ENCODE data around the gene PAK4. TPM values are rescaled to one million over a fixed set of nuclear protein-coding genes. Genes with fewer than 3 reads are reported as not detected.
A peak's percentile ranks its signal among the peaks of the same experiment; 100 is the strongest.

The PAK4 gene
- polyA plus RNA-seq, 6 donors from 2014 or later, result 0.09 to 2.6 (median 1.7) TPM

GRCh38 chr19:39160889-39161672, 35.5 kb downstream of the PAK4 start:
- no peak overlapping the region for H3K27ac Mint-ChIP-seq
- no peak for DNase-seq
- no peaks in the 10 kb centered on the region for H3K27me3 Mint-ChIP-seq
- ATAC-seq (ENCODE audit: low read depth in 2 of 2), result no peak
- no peaks in the 10 kb centered on the region for H3K36me3 Mint-ChIP-seq
- H3K4me3 Mint-ChIP-seq, result peak overlapping the region in 1 of 8 donors; percentile 65
- H3K9me3 Mint-ChIP-seq, result no peaks in the 10 kb centered on the region
- H3K4me1 Mint-ChIP-seq, result peaks cover 16 to 27% (median 21%) of the 10 kb centered on the region in 3 donors

GRCh38 chr19:39162441-39163043, 37.0 kb downstream of the PAK4 start:
- ATAC-seq (ENCODE audit: low read depth in 2 of 2) (no peak), DNase-seq (no peak)
- Mint-ChIP-seq H3K27me3 (no peaks in the 10 kb centered on the region), H3K9me3 (no peaks in the 10 kb centered on the region), H3K36me3 (no peaks in the 10 kb centered on the region), H3K27ac (peak overlapping the region in 1 of 6 donors; percentile 13), H3K4me3 (no peak overlapping the region), H3K4me1 (peaks cover 16 to 27% (median 18%) of the 10 kb centered on the region in 3 donors)

DNA sequence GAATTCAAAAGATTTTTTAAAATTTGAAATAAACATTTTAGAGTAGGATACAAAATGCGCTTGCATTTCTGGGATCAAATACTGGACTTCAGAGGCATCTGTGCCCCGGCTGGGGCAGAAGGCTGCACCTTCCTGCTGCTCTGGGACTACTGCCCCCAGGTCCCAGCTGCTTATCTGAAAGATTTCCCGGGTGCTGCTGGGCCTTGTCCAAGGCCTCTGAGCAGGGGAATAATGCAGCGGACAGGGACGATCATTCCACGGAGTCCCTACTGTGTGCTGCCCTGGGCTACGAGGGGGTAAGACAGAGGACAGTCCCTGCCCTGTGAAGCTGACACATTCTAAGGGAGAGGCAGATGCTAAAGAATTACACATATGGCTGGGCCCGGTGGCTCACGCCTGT, 38.0 kb downstream of the PAK4 start:
- H3K27me3 Mint-ChIP-seq, result no peaks in the 10 kb centered on the region
- peak overlapping the region in 1 of 6 donors; percentile 11 for H3K27ac Mint-ChIP-seq
- H3K9me3 Mint-ChIP-seq, result no peaks in the 10 kb centered on the region
- DNase-seq, result no peak
- H3K4me1 Mint-ChIP-seq, result peaks cover 10 to 17% (median 12%) of the 10 kb centered on the region in 3 donors
- no peak overlapping the region for H3K4me3 Mint-ChIP-seq
- peaks cover 0 to 2% of the 10 kb centered on the region in 2 donors for H3K36me3 Mint-ChIP-seq
- ATAC-seq (ENCODE audit: low read depth in 2 of 2), result no peak

DNA sequence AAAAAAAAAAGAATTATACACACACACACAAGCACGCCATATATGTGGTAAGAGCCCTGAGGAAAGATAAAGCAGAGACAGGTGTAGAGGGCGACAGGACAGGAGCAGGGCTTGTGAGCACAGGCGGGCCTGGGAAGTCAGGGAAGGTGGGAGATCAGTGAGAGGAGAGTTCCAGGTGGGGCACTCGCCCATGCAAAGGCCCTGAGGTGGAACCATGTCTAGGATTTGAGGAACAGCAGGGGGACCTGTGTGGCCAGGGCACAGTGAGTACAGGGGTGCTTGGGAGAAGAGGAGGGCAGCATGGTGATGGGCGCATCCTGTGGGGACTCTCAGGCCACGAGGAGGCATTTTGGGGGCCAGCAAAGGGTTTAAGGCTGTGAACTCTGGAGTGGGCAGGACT, 38.7 kb downstream of the PAK4 start:
- peaks cover 7 to 14% (median 10%) of the 10 kb centered on the region in 3 donors for H3K4me1 Mint-ChIP-seq
- DNase-seq (no peak), ATAC-seq (ENCODE audit: low read depth in 2 of 2) (no peak)
- H3K9me3 Mint-ChIP-seq, result no peaks in the 10 kb centered on the region
- H3K27me3 Mint-ChIP-seq, result no peaks in the 10 kb centered on the region
- H3K27ac Mint-ChIP-seq, result no peak overlapping the region
- H3K4me3 Mint-ChIP-seq, result no peak overlapping the region
- H3K36me3 Mint-ChIP-seq, result peaks cover 0 to 8% of the 10 kb centered on the region in 2 donors

DNA sequence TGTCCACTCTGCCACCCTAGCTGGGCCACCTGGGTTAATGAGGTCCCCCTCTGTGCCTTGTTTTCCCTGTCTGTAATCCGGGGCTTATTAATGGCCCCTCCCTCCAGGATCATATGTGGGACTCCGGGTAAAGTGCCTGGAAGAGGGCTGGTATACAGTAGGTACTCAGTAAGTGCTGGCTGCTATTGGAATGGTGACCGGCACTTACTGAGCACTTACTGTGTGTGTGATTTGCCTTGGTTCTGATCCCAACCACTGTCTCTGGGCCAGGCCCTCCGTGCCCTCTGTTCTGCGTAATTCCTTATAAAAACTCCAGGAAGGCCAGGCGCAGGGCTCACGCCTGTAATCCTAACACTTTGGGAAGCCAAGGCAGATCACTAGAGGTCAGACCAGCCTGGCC, 40.3 kb downstream of the PAK4 start:
- H3K27ac Mint-ChIP-seq, result no peak overlapping the region
- no peak overlapping the region for H3K4me3 Mint-ChIP-seq

GRCh38 chr19:39166571-39167391, 41.2 kb downstream of the PAK4 start:
- no peak overlapping the region for H3K27ac Mint-ChIP-seq
- H3K36me3 Mint-ChIP-seq, result peaks cover 0 to 9% of the 10 kb centered on the region in 2 donors
- H3K9me3 Mint-ChIP-seq, result no peaks in the 10 kb centered on the region
- H3K4me3 Mint-ChIP-seq, result no peak overlapping the region
- ATAC-seq (ENCODE audit: low read depth in 2 of 2), result no peak
- H3K27me3 Mint-ChIP-seq, result no peaks in the 10 kb centered on the region
- no peak for DNase-seq
- peaks cover 5 to 10% (median 10%) of the 10 kb centered on the region in 3 donors for H3K4me1 Mint-ChIP-seq

More for the DNA sequence above, 40.3 kb downstream of the PAK4 start:
- H3K9me3 Mint-ChIP-seq, result no peaks in the 10 kb centered on the region
- H3K4me1 Mint-ChIP-seq, result peaks cover 5 to 14% (median 10%) of the 10 kb centered on the region in 3 donors
- no peak for ATAC-seq (ENCODE audit: low read depth in 2 of 2)
- no peaks in the 10 kb centered on the region for H3K27me3 Mint-ChIP-seq
- DNase-seq, result no peak
- peaks cover 0 to 9% of the 10 kb centered on the region in 2 donors for H3K36me3 Mint-ChIP-seq

GRCh38 chr19:39167461-39168257, 42.1 kb downstream of the PAK4 start:
- Mint-ChIP-seq H3K27me3 (no peaks in the 10 kb centered on the region), H3K4me3 (no peak overlapping the region), H3K4me1 (peaks cover 4 to 10% (median 7%) of the 10 kb centered on the region in 3 donors), H3K36me3 (peaks cover 0 to 9% of the 10 kb centered on the region in 2 donors), H3K27ac (peak overlapping the region in 1 of 6 donors; percentile 29), H3K9me3 (no peaks in the 10 kb centered on the region)
- no peak for ATAC-seq (ENCODE audit: low read depth in 2 of 2)
- no peak for DNase-seq

- H3K4me1 Mint-ChIP-seq, result peaks cover 3 to 10% (median 4%) of the 10 kb centered on the region in 3 donors
- DNase-seq (no peak), ATAC-seq (ENCODE audit: low read depth in 2 of 2) (no peak)
- no peaks in the 10 kb centered on the region for H3K9me3 Mint-ChIP-seq
- peaks cover 0 to 9% of the 10 kb centered on the region in 2 donors for H3K36me3 Mint-ChIP-seq
- H3K27me3 Mint-ChIP-seq, result no peaks in the 10 kb centered on the region
- peak overlapping the region in 4 of 6 donors; percentile 42 to 81 (median 51) for H3K27ac Mint-ChIP-seq
- H3K4me3 Mint-ChIP-seq, result no peak overlapping the region
Measured at GRCh38 chr19:39168258-39169142, 42.9 kb downstream of the PAK4 start.

DNA sequence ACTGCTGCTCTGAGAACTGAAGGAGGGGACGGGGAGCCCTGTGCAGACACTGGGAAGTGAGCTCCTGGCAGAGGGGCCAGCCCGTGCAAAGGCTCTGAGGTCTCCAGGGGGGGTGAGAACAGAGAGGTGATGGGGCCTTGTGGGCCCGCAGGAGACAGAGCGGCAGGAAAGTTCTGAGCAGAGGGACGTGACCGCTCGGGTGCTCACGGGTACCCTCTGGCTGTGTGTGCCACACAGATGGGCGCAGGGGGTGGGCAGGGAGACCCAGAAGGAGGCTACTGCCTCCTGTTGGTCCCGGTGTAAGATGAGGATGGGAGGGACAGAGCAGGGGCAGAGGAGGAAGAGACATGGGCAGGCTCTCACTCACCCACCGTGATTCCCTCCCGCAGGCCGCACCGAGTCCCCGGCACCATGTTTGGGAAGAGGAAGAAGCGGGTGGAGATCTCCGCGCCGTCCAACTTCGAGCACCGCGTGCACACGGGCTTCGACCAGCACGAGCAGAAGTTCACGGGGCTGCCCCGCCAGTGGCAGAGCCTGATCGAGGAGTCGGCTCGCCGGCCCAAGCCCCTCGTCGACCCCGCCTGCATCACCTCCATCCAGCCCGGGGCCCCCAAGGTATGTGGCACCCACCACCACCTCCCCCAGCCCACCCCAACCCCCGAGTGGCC, 43.7 kb downstream of the PAK4 start:
- Mint-ChIP-seq H3K4me3 (no peak overlapping the region), H3K4me1 (peaks cover under 1 to 2% (median 1%) of the 10 kb centered on the region in 3 donors), H3K27me3 (no peaks in the 10 kb centered on the region), H3K9me3 (no peaks in the 10 kb centered on the region), H3K36me3 (peaks cover 0 to 9% of the 10 kb centered on the region in 2 donors), H3K27ac (peak overlapping the region in 1 of 6 donors; percentile 94)
- no peak for ATAC-seq (ENCODE audit: low read depth in 2 of 2)
- no peak for DNase-seq

DNA sequence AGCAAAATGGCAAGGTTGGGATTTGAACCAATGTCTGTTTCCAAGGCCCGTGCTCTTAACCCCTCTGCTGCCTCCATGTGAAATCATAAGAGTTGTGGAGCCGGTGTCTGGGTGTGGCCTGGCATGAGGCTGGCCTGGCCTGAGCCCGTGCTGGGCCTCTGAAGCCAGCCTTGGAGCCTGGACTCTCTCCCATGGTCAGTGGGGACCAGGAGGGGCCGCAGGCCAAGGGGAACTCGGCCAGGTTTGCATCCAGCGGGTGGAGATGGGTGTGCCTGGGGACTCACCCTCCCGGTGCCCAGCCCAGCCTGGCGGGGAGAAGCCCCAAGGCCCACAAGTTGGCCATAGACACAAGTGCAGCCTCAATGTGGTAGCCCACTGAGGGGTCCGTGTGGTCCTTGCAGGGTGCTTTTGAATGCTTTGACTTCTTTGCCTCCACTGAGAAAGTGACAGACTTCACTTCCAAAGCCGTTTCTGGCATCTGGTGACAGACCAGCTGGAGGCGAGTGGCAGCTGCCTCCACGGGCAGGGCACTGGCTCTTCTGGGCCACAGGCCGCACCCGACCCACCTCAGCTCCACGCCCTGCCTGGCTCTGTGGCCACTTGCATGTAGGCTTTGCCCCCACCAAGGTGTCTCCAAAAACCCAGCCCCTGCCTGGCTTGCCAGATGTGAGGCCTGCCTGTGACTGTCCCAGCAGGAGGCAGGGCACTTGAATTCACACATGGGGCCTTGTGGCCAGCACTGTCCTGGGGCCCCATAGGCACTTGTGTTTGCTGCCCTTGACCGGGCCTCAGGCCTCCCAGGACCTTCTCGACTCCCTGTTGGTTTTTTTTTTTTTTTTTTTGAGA, 45.0 kb downstream of the PAK4 start:
- H3K9me3 Mint-ChIP-seq, result no peaks in the 10 kb centered on the region
- ATAC-seq (ENCODE audit: low read depth in 2 of 2), result no peak
- H3K4me1 Mint-ChIP-seq, result peaks cover 0 to under 1% (median 0%) of the 10 kb centered on the region in 3 donors
- H3K4me3 Mint-ChIP-seq, result no peak overlapping the region
- H3K36me3 Mint-ChIP-seq, result peaks cover under 1 to 10% of the 10 kb centered on the region in 2 donors
- no peaks in the 10 kb centered on the region for H3K27me3 Mint-ChIP-seq
- peak overlapping the region in 1 of 6 donors; percentile 47 for H3K27ac Mint-ChIP-seq
- no peak for DNase-seq
